GM19468 (cell line): ENCODE data around the gene TUT4.

Source experiments
- ATAC-seq: cut with Tn5 transposase; IDR thresholded peaks from one replicate; pipeline ENCODE4 v1.9.1; 2021; ENCODE audit warnings: mild to moderate bottlenecking, moderate library complexity, moderate number of reproducible peaks; ENCODE audit not compliant: unreplicated experiment; ENCODE audit errors: extremely low read depth

Gene TUT4

GRCh38 chr1:52477876-52478275 is 75.0 kb downstream of the TUT4 start:
- no peak for ATAC-seq

GRCh38 chr1:52476943-52477342 is 75.9 kb downstream of the TUT4 start:
- no peak for ATAC-seq

- no peak for ATAC-seq
Measured at GRCh38 chr1:52474807-52475206, 78.1 kb downstream of the TUT4 start.

GRCh38 chr1:52473039-52473438 is 79.9 kb downstream of the TUT4 start:
- no peak for ATAC-seq

GRCh38 chr1:52472384-52472783 is 80.5 kb downstream of the TUT4 start:
- ATAC-seq: no peak

GRCh38 chr1:52469108-52469507 is 83.8 kb downstream of the TUT4 start:
- no peak for ATAC-seq

GRCh38 chr1:52463891-52464290 is 89.0 kb downstream of the TUT4 start:
- no peak for ATAC-seq

- ATAC-seq: no peak
Measured at GRCh38 chr1:52461821-52462220, 91.1 kb downstream of the TUT4 start.

GRCh38 chr1:52460694-52461093 is 92.2 kb downstream of the TUT4 start:
- no peak for ATAC-seq

GRCh38 chr1:52455686-52456085 is 97.2 kb downstream of the TUT4 start:
- ATAC-seq: no peak

GRCh38 chr1:52454779-52455178 is 98.1 kb downstream of the TUT4 start:
- ATAC-seq: no peak

- no peak for ATAC-seq
Measured at GRCh38 chr1:52454127-52454526, 98.8 kb downstream of the TUT4 start.

GRCh38 chr1:52444463-52444862 is 108.4 kb downstream of the TUT4 start:
- no peak for ATAC-seq

GRCh38 chr1:52439976-52440375 is 112.9 kb downstream of the TUT4 start:
- no peak for ATAC-seq

GRCh38 chr1:52436817-52437216 is 116.1 kb downstream of the TUT4 start:
- ATAC-seq: no peak

- no peak for ATAC-seq
Measured at GRCh38 chr1:52435650-52436049, 117.2 kb downstream of the TUT4 start.

GRCh38 chr1:52435211-52435610 is 117.7 kb downstream of the TUT4 start:
- no peak for ATAC-seq

GRCh38 chr1:52432807-52433206 is 120.1 kb downstream of the TUT4 start:
- ATAC-seq: no peak

- no peak for ATAC-seq
Measured at GRCh38 chr1:52427152-52427551, 125.7 kb downstream of the TUT4 start.

- ATAC-seq: no peak
Measured at GRCh38 chr1:52426371-52426770, 126.5 kb downstream of the TUT4 start.

GRCh38 chr1:52424813-52425212 is 128.1 kb downstream of the TUT4 start:
- ATAC-seq: no peak

- ATAC-seq: no peak
Measured at GRCh38 chr1:52424231-52424636, 128.7 kb downstream of the TUT4 start.

GRCh38 chr1:52423771-52424170 is 129.1 kb downstream of the TUT4 start:
- no peak for ATAC-seq
